Fibroblast of skin of scalp (primary cell): ENCODE data around the gene MAN1C1.

Source experiments
- DNase-seq: peaks from one replicate; pipeline ENCODE4 v3.0.0-alpha.2; 2013

MAN1C1 gene

GRCh38 chr1:25765923-25766589 is 149.5 kb downstream of the MAN1C1 start:
- no peak for DNase-seq

GRCh38 chr1:25766721-25767436 is 150.3 kb downstream of the MAN1C1 start:
- DNase-seq, result no peak

GRCh38 chr1:25767437-25767770 is 150.8 kb downstream of the MAN1C1 start:
- DNase-seq, result no peak

- DNase-seq, result no peak
Observed at GRCh38 chr1:25768999-25769398, 152.4 kb downstream of the MAN1C1 start.

GRCh38 chr1:25769625-25770383 is 153.2 kb downstream of the MAN1C1 start:
- DNase-seq, result no peak

GRCh38 chr1:25770541-25771220 is 154.1 kb downstream of the MAN1C1 start:
- no peak for DNase-seq

GRCh38 chr1:25771221-25772114 is 154.9 kb downstream of the MAN1C1 start:
- no peak for DNase-seq

- DNase-seq, result no peak
Observed at GRCh38 chr1:25772164-25772563, 155.6 kb downstream of the MAN1C1 start.

GRCh38 chr1:25772692-25773245 is 156.2 kb downstream of the MAN1C1 start:
- DNase-seq, result no peak

- no peak for DNase-seq
Observed at GRCh38 chr1:25773441-25774125, 157.0 kb downstream of the MAN1C1 start.

GRCh38 chr1:25774206-25774803 is 157.7 kb downstream of the MAN1C1 start:
- no peak for DNase-seq

- no peak for DNase-seq
Observed at GRCh38 chr1:25774921-25775771, 158.6 kb downstream of the MAN1C1 start.

GRCh38 chr1:25779388-25779787 is 162.8 kb downstream of the MAN1C1 start:
- DNase-seq, result no peak

- DNase-seq, result no peak
Observed at GRCh38 chr1:25779894-25780293, 163.3 kb downstream of the MAN1C1 start.

GRCh38 chr1:25780318-25781129 is 163.9 kb downstream of the MAN1C1 start:
- DNase-seq, result no peak

- no peak for DNase-seq
Observed at GRCh38 chr1:25781130-25781433, 164.5 kb downstream of the MAN1C1 start.

- no peak for DNase-seq
Observed at GRCh38 chr1:25782608-25783201, 166.1 kb downstream of the MAN1C1 start.

GRCh38 chr1:25784575-25785051 is 168.0 kb downstream of the MAN1C1 start:
- DNase-seq, result no peak
